Activated effector memory CD4-positive, alpha-beta T cell treated with Interleukin-2 at 50 U/mL for 16 hours (primary cell): ENCODE measurements around the gene SNCA.

Experiments used
- DNase-seq: peaks from one replicate; pipeline ENCODE4 v3.0.0-alpha.2; 2020

The SNCA gene

DNA sequence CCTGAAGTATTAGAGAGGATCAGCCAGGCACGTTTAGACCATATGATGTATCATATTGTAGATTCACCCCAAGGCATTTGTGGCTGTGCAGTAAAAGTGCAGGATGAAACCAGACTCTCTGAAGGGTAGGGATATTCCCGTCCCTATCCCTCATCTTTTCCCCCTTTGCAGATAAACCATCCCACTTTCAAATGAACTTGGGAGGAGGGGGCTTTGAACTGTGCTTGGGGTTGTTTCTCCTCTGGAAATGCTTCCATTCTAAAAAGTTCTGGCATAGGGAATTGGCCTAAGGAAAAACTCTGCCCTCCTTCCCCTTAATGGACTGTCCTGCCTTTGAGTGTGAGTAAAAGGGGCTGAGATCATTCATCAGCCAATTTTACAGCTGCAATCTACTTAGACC is 23.8 kb downstream of the SNCA start:
- DNase-seq, result no peak

DNA sequence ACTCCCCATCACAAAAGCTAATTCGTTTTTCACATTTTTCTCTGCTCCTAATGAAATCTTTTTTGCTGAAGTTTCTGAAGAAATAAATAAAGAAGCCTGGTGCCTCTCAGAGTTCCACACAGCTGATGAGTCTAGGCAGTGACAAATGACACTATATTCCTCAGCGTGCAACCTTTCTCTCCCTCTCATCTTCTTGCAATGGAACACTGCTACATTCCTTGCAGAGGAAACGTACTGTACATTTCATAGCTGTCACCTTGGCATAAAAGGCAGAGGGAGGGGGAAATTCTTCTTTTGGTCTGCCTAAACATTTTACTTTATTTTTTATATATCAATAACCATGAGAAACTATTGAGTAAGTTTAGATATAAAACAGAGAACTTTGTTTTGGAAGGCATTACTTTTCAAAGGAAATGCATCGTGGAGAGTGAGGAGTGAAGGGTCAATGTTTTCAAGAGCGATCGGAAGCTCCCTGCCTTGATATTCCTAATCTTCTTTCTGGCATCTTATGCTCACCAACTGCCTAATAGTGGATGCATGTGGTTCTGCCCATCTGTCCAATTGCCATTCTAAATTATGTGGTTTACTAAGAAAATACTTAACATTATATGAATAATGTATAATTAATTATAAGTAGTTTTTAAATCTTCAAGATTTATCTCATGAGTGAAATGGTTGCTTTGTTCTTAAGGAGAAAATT is 29.4 kb downstream of the SNCA start:
- DNase-seq, result no peak

DNA sequence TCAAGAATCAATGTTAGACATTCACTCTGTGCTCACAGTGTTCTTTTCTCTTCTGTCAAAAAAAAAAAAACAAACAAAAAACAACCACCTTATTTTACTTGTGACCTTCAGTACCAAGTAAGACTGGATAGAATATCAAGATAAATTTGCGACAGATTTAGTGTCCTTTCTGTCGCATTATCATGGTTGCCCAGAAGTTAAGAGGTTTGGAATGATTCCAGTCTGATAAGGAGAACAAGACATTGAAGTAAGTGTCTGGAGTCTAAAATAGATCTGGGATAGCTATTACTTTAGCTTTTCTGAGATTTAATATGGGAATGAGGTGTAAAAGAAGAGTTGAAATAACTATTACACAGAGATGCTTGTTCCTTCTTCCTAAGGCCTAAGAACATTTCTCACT is 31.7 kb downstream of the SNCA start:
- DNase-seq, result no peak

DNA sequence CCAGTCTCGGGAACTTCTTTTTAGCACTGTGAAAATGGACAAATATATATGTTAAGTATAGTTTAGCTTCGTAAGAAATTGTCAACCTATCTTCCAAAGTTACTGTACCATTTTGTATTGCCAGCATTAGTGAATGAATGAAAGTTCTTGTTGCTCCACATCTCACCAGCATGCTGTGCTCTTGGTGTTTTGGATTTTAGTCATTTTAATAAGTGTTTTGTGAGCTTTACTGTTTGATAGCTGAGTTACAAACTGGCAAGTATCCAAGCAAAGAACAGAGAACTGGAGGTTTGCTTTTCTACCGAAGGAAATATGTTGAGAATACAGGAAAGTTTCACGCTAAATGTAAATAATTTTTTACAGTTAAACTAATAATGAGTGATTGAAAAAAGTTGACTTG is 33.0 kb downstream of the SNCA start:
- DNase-seq, result no peak

DNA sequence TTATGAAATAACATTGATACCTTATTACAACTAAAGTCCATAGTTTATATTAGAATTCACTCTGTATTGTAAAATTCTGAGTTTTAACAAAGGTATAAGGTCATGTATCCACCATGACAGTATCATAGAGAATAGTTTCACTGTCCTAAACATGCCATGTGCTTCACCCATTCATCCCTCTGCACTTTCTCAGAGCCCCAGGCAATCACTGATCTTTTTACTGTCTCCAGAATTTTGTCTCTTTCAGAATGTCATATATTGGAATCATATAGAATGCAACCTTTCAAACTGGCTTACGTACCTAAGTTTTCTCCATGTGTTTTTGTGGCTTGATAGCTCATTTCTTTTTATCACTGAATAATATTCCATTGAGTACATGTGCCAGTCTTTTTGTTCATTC is 33.9 kb downstream of the SNCA start:
- DNase-seq, result no peak

DNA sequence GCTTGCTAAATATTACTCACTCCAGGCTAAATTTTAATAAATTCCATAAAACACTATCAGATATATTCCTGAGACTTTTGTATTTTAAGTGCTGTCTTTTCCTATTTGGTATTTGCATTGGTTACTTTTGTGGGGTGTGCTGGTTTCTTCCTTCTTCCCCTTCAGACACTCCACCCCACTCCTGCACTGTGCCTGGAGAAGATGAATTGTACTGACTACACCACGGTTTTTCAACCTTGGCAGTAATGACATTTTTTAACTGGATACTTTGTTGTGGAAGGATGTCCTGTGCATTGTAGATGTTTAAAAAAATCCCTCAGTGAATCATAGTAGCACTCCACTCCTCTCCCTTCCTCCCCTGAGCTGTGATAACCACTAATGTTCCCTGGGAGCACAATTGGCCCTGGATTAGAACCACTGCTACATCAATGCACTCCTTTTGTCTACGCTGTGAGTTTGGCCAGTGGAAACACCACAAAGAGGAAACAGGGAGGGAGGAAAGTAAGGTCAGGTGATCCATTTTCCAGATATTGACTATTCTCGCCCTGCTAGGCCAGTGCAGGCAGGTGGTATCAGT is 36.3 kb downstream of the SNCA start:
- no peak for DNase-seq

DNA sequence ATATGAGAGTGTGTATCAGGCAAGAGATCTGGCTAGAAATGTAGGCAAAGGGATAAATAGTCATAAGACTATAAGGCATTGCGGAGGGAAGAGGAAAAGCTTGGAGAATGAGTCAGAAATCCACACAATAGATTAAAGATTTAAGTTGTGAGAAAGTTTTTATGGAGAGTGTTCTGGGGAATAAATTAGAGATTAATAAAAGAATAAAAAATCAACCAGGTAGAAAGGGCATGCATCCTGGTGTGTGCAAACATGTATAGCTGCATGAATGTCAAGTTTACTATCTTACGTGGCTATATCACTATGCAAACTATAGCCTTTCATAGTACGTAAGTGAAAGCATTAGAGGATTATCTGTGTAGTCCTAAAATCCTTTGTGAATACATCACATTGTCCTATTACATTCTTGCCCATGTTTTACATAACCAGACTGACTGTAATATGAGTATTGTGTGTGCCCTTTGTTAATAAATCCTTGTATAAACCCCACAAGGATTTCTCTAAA is 36.9 kb downstream of the SNCA start:
- DNase-seq, result no peak

DNA sequence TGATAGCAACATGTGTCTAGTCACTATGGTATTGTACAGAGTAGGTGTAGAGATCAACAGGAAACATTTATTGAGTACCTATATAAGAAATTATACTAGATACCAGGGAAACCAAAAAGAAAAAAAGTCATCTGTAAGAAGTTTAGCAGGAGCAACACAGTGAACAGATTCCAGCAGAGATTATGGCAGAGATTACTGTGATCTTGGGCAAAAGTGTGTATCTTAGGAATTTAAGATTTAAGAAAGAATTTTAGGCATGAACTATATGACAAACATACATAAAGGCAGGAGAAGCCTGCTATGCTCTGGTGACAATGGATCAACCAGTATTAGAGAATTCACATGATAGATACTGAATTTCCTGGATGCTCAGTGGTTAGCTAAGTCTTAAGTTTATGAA is 37.9 kb downstream of the SNCA start:
- DNase-seq, result no peak

DNA sequence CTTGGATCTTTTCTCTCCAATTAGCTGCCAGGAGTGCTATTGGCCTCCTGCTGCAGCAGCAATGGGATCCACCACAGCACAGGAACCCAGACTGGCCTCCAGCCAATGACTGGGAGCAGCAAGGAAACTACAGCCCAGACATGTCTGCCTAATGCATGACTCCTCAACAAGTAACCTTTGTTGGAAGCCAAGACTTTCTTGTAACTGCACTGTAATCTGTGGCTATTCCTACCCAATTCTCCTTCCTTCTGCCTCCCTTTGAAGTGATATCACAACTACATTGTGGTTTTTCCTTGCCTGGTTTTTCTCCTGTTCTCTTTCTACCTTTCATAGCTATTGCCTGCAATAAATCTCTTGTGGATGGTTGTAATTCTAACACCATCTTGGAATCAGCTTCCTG is 39.8 kb downstream of the SNCA start:
- DNase-seq, result no peak

DNA sequence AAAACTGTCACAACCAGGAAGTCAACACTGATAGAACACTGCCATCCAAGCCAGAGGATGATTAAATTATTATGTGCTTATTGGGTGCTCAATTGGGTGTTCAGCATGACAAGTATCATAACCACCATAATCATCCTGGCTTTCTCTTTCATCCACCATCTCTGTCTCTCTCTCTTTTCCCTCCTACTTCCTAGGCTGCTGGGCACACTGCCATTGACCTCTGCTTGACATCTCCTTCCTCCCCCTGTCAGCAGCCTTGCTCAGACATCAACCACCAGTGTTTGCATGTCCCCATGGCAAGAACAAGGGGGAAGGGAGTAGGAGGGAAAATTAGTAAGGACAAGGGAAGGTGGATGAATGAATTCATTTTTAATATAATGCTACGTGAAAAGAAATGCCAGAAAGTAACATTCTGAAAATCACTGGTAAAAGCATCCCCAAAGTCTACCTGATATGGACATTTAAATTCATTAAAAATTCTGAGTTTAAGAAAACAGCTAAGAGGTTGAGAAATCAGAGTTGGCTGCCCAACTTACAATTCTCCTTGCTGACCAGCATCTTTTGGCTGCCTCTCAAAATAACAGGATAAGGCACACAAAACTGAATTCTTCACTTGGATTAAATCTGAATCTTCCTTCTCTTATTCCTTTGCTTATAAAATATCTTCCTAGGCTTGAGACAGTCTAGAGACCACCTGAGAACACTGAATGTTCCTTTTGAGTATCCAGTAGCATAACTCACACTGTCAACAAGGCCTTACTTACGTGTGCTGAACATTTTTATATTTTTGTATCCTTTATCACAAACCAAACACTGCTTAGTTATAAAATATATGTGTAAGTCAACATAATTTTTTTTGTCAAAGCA is 48.5 kb downstream of the SNCA start:
- DNase-seq, result no peak

DNA sequence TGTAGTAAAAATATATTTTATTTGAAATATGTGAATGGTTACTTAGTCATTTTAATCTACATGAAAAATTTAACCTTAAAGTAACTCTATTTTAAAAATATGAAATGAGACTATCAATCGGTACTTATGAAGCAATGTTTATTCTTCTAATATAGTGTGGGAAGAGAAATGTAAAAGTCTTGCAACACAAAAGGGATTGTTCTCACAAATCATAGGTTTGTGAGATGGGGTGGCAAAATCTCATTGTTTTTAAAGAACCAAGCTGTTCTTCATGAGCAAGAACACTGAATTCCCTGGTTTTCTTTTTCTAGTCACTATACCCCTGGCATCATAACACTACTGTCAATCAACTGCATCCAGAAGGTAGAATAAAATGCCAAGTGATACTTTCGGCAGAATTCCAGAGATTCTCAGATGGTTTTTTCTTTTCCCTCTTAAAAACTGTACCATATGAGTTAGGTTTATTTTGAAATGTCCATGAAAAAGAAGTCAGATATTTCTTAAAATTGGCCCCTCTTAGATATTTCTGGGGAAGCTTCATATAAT is 52.2 kb downstream of the SNCA start:
- DNase-seq, result no peak

DNA sequence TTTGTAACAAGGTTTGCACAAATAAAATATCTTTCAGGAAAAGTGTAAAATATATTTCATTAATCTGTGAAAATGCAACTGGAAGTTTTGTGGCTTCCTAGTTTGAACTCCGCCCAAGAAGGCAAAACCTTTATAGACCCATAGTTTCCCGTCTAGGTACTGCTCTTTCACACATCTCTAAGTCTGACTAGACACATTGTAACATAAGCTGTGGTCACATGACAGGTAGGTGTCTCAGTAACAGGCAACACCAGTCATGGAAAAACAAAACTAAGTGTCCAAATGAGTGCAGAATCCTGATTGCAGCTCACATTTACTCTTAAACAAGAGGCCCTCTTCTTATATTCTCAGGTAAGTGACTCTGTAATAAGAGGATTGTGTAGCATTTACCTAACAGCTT is 55.6 kb downstream of the SNCA start:
- DNase-seq, result no peak

DNA sequence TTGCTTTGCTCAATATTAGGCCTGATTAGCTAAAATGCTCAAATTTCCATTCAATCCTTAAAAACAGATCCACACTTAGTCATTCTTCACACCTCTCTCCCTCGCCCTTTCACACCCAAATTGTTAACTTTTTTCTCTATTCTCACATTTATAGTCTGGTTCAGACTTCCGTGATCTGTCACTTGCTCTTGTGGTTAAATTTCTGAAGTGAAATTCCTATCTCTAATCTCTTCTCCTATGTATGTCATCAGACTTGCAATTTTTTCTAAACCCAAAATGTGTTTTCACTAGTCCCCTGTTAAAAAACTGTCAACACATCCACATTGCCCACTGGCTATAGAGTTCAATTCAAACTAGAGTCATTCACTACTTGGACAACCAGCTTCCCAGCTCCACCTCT is 63.2 kb downstream of the SNCA start:
- DNase-seq, result no peak

DNA sequence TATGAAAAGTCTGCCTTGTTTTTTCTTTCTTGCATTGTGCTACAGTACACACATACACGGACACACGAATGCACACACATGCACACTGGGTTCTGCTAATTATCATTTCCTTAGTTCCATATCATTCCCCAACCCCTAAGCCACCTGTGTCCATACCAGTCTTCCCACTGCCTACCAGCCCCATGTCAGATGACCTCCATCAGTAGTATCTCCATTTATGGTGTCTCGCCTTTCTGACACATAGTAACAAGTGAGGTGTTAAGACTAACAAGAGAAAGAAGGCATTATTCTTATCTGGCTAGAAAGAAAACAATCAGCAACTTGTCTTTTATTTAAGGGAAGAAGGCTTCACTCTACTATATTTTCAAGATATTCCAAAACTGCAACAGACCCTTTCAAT is 67.1 kb downstream of the SNCA start:
- no peak for DNase-seq

DNA sequence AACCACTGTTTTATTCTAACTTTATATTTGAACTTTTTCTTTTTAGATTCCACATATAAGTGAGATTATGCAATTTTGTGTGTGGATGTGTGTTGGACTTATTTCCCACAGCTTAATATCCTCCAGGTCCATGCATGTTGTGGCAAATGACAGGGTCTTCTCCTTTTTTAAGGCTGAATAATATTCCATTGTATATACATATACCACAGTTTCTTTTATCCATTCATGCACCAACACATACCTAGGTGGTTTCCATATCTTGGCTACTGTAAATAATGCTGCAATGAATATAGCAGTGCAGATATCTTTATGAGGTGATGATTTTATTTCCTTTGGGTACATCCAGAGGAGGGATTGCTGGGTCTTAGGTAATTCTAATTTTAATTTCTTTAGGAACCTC is 69.0 kb downstream of the SNCA start:
- no peak for DNase-seq

DNA sequence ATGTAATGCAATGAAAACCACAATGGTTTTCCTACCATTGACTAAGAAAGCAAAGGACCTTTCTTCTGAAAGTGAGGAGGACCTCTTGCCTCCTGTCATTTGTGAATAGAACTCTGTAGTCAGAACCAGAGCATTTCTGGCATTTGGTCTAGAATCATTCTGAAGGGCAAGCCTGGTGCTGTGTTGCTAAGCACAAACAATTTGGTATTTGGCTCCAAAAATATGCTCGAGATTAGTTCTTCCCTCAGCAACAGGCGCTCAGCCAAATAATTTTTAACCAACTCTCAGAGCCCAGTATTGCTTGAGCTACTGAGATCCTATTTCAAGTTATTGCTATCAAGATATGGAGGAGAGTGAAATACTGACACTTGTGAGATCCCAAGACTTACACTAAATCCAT is 71.0 kb downstream of the SNCA start:
- DNase-seq, result no peak

DNA sequence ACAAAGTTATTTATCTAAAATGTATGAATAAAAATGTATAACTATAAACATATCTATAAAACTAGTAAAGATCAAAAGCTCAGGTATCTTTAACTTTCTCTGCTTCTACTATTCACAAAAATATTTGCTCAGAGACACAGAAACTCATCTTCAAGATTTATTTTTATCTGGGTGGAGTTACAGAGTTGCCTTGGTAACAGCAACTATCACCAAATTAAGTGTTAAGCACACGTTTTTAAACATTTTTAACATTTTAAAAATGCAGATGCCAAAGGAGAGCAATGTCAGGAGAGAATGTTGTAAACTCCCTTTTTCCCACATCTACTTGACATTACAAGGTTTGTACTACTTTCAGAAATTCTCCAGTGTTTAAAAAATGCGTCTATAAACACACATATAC is 71.4 kb downstream of the SNCA start:
- no peak for DNase-seq

DNA sequence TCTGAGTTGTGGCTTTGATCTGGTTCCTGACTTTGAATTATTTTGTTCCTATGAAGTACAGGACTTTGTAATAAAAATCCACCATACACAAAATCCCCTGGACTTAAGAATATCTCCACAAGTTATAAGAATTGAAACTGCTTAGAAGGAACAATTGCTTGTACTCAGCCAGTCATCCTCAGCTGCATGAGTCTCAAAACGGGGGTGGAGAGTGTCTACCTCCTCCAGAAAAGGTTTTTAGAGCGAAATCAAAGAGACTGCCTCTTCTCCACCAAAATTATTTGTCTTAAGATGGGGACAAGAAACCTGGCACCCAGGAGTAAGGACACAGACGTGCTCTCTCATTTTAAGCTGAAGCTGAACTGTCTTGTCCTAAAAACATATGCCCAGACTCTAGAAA is 74.7 kb downstream of the SNCA start:
- no peak for DNase-seq

DNA sequence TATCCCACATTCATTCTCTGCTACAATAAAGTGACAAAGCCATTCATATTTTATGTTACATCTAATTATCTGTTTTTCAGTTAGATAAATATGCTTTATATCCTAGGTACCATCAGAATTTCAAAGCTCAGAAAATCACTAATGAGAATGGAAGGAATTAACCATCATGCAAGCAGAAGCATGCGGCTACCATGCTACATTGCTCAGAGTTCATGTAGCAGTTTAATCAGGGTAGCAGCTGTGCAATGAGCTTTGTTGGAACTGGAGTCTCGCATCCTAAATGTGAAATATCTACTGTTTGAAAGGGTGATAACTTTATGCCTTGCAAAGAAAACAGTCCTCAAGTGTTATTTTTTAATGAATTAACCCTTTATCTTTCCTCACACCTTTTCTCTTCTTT is 77.5 kb downstream of the SNCA start:
- DNase-seq, result no peak

DNA sequence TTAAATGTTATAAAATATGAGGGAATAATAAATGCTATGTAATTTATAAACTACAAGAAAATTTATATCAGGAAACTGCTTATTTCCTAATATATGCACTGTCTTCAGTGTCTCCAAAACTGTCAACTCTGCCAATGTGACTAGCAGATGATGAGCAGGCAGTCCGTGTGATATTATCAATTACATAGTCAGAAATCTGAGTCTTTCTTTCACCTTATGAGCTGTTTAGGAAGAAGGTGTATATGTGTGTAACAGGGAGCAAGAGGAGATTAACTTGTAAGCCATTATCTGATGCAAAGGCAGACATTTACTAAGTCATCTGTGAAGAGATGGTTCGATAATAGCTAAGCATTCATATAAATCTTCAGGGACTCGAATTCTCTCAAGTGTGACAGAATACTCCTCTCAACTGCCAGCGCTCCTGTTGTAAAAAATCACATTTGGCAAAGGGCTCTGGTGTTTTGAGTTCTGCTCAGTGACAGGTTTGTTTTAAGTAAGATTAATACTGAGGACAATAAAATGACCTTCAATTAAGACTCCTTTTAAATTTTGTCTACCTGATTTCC is 79.7 kb downstream of the SNCA start:
- no peak for DNase-seq

DNA sequence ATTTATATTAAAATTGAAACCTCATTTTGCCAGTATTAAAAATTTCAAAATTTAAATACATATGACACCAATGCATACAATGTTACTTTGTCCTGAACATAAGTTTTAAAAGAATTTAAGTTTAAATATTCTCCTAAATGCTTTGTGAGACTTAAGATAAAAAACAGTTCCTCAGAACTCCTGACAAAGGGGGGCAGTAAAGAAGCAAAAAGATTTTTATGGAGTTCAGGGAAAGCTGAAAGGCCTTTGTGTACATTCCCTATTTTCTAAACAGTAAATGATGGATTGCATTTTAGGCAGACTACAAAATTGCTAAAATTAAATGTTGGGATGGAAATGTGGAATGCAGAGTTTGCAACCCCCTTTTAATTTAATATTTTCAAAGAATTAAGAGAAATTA is 81.7 kb downstream of the SNCA start:
- DNase-seq, result no peak

DNA sequence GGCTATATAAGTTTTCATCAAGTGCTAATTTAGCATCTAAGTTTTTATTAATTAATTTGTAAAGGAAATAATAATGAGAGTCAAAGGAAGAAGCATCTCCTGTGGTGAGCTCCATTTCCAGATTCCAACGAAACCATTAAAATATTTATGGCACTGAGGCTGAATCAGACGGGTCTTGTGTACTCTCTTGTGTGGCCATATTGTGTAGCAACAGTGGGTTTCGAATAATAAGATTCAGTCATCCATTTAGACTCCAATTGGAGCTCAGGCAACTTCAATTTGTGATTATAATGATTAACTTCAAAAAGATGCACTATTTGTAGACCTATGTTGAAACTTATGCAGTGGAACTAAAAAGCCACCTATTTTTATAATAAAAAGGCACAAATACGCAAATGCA is 82.4 kb downstream of the SNCA start:
- DNase-seq, result no peak

DNA sequence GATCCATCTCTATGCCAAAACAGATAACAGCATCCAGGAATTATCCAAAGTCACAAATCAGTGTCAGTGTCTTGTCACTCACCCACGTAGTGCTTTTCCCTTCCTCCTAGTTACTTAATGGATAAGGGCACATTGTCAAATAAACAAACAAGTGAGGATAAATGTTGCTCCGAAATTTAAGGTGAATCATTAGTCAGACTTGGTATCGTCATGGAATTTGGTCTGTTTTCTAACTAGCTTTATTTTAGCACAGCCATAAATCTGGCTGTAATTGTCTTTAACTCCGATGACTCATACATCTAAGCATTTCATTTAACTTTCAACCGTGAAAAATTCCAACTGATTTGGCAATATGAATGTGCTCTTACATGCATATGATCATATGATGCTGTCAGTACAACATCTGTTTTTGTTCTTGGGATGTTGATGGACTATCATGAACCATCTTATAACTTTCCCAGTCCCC is 83.3 kb downstream of the SNCA start:
- DNase-seq, result no peak
